HCT116 (cell line): ENCODE measurements around the gene TMEM145. TPM values are rescaled to one million over a fixed set of nuclear protein-coding genes. Genes with fewer than 3 reads are reported as not detected.

Source experiments
- ATAC-seq: fragments of 200-7000 bp; cut with Tn5 transposase; 2 replicates; pipeline ENCODE4 v1.9.1; 2020; ENCODE audit warnings: mild to moderate bottlenecking, moderate library complexity
- BruUV-seq: library from RNA; stranded (reverse); fragments of 400-500 nt; replicated peaks from 2 replicates; lab custom pipeline; 2021; lab: Mats Ljungman, UMichigan
- CTCF ChIA-PET: fragments of 300-600 bp; sonication (Branson Sonifier 250); formaldehyde crosslinking; loops from one replicate; lab custom pipeline; 2021; ENCODE audit warnings: antibody characterized with exemption; lab: Charles Lee
- POLR2A ChIA-PET: fragments of 300-600, 350-600 bp; sonication (Branson Sonifier 250); formaldehyde crosslinking; loops from one replicate; lab custom pipeline; 2021; ENCODE audit warnings: antibody characterized with exemption; lab: Charles Lee
- RAD21 ChIA-PET, 2 experiments: fragments of 300-600 bp; sonication (Branson Sonifier 250); formaldehyde crosslinking; loops; one replicate each; lab custom pipeline; 2023; ENCODE audit warnings: low total read pairs in 2 of 2; ENCODE audit not compliant: uncharacterized antibody in 2 of 2, unreplicated experiment in 2 of 2, low non-redundant PET in 1 of 2; lab: Charles Lee
- DNase-seq: peaks from one replicate; pipeline ENCODE4 v3.0.0-alpha.2; 2010; ENCODE audit warnings: low read depth, low spot score
- H2AFZ ChIP-seq: fragments of 200-600 bp; shearing (Covaris generic), sonication (generic); 2 replicates; pipeline ENCODE4 v1.6.1; 2017; ENCODE audit warnings: low read depth, mixed run types, mixed read lengths, antibody characterized with exemption, low read length; ENCODE audit not compliant: poor library complexity, severe bottlenecking
- H3K27ac ChIP-seq: 2 replicates; pipeline ENCODE4 v1.5.1; 2012; ENCODE audit warnings: low read depth, low read length
- H3K27me3 ChIP-seq: fragments of 200-600 bp; sonication (generic); 2 replicates; pipeline ENCODE4 v1.6.1; 2016; ENCODE audit warnings: mixed run types, low read length, mixed read lengths; ENCODE audit not compliant: insufficient read depth
- H3K36me3 ChIP-seq, 2 experiments: fragments of 200-500 bp in 1 of 2; fragments of 200-600 bp in 1 of 2; sonication (Bioruptor generic) in 1 of 2; sonication (generic) in 1 of 2; 2 replicates each; pipeline versions ENCODE4 v1.5.1 to v1.6.1; 2014 to 2016; ENCODE audit warnings: low read length in 2 of 2, inconsistent platforms in 1 of 2, mixed read lengths in 1 of 2, mixed run types in 1 of 2; ENCODE audit not compliant: insufficient read depth in 2 of 2, control insufficient read depth in 1 of 2
- H3K4me1 ChIP-seq, 2 experiments: fragments of 200-600 bp in 1 of 2; sonication (generic) in 1 of 2; 2 replicates each; pipeline versions ENCODE4 v1.5.1 to v1.6.1; 2012 to 2017; ENCODE audit warnings: low read length in 2 of 2, inconsistent platforms in 1 of 2, mild to moderate bottlenecking in 1 of 2, mixed read lengths in 1 of 2, mixed run types in 1 of 2, moderate library complexity in 1 of 2; ENCODE audit not compliant: insufficient read depth in 2 of 2, control insufficient read depth in 1 of 2
- H3K4me2 ChIP-seq: fragments of 200-600 bp; sonication (generic); 2 replicates; pipeline ENCODE4 v1.6.1; 2017; ENCODE audit warnings: mixed run types, low read length, mixed read lengths
- H3K4me3 ChIP-seq, 2 experiments: fragments of 200-600 bp in 1 of 2; sonication (generic) in 1 of 2; replicated peaks in 1 of 2; 2 replicates each; pipeline ENCODE4 v1.5.1; 2011 to 2016; ENCODE audit warnings: low read length in 2 of 2, control low read depth in 1 of 2, low read depth in 1 of 2, mild to moderate bottlenecking in 1 of 2, mixed read lengths in 1 of 2, mixed run types in 1 of 2
- H3K79me2 ChIP-seq: fragments of 200-600 bp; sonication (generic); 2 replicates; pipeline ENCODE4 v1.6.1; 2017; ENCODE audit warnings: mild to moderate bottlenecking, mixed run types, low read length, moderate library complexity, mixed read lengths; ENCODE audit not compliant: insufficient read depth
- H3K9ac ChIP-seq: fragments of 200-600 bp; sonication (generic); 2 replicates; pipeline ENCODE4 v1.6.1; 2016; ENCODE audit warnings: low read length, mixed read lengths
- H3K9me2 ChIP-seq: fragments of 200-600 bp; sonication (generic), shearing (Covaris generic); 2 replicates; pipeline ENCODE4 v1.6.1; 2017; ENCODE audit warnings: mixed run types, mild to moderate bottlenecking, moderate library complexity; ENCODE audit not compliant: insufficient read depth
- H3K9me3 ChIP-seq, 2 experiments: fragments of 200-500 bp in 1 of 2; fragments of 200-600 bp in 1 of 2; sonication (Bioruptor generic) in 1 of 2; sonication (generic) in 1 of 2; 2 replicates each; pipeline ENCODE4 v1.6.1; 2014 to 2017; ENCODE audit warnings: low read length in 2 of 2, mixed read lengths in 2 of 2, inconsistent platforms in 1 of 2, low read depth in 1 of 2, mild to moderate bottlenecking in 1 of 2, mixed run types in 1 of 2, moderate library complexity in 1 of 2; ENCODE audit not compliant: control insufficient read depth in 1 of 2, insufficient read depth in 1 of 2
- H4K20me1 ChIP-seq: fragments of 200-600 bp; sonication (generic), shearing (Covaris generic); 2 replicates; pipeline ENCODE4 v1.6.1; 2017; ENCODE audit warnings: mixed run types, mild to moderate bottlenecking, moderate library complexity; ENCODE audit not compliant: insufficient read depth
- ATF3 ChIP-seq: IDR thresholded peaks from 2 replicates; pipeline ENCODE4 v1.6.1; 2012
- EGR1 ChIP-seq: IDR thresholded peaks from 2 replicates; pipeline ENCODE4 v1.6.1; 2012; ENCODE audit warnings: low read depth
- ELF1 ChIP-seq: IDR thresholded peaks from 2 replicates; pipeline ENCODE4 v1.6.1; 2012; ENCODE audit warnings: low read depth, borderline replicate concordance
- EZH2 ChIP-seq: fragments of 200-600 bp; sonication (generic); IDR thresholded peaks from 2 replicates; pipeline ENCODE4 v1.6.1; 2017; ENCODE audit warnings: antibody characterized with exemption, mixed run types
- EZH2phosphoT487 ChIP-seq: fragments of 200-600 bp; IDR thresholded peaks from 2 replicates; pipeline ENCODE4 v1.6.1; 2018; ENCODE audit warnings: antibody characterized with exemption, borderline replicate concordance
- FOSL1 ChIP-seq: IDR thresholded peaks from 2 replicates; pipeline ENCODE4 v1.6.1; 2012; ENCODE audit warnings: low read depth
- JUND ChIP-seq: IDR thresholded peaks from 2 replicates; pipeline ENCODE4 v1.6.1; 2012
- POLR2A ChIP-seq: IDR thresholded peaks from 2 replicates; pipeline ENCODE4 v1.7.0; 2011; ENCODE audit warnings: borderline replicate concordance; ENCODE audit not compliant: insufficient read depth, insufficient read length; ENCODE audit errors: extremely low read depth
- POLR2AphosphoS5 ChIP-seq: IDR thresholded peaks from 2 replicates; pipeline ENCODE4 v1.6.1; 2011; ENCODE audit warnings: mild to moderate bottlenecking, low read depth, low read length, moderate library complexity
- RAD21 ChIP-seq: IDR thresholded peaks from 2 replicates; pipeline ENCODE4 v1.6.1; 2012; ENCODE audit warnings: low read depth, mild to moderate bottlenecking
- YY1 ChIP-seq: IDR thresholded peaks from 2 replicates; pipeline ENCODE4 v1.6.1; 2011; ENCODE audit warnings: low read length, low read depth, moderate library complexity, mild to moderate bottlenecking; ENCODE audit not compliant: insufficient replicate concordance; ENCODE audit errors: extremely low read depth
- ZFX ChIP-seq: fragments of 450-650 bp; IDR thresholded peaks from 2 replicates; pipeline ENCODE4 v1.6.1; 2017
- intact Hi-C: fragments of 100-400 bp; cut with micrococcal nuclease; formaldehyde crosslinking; loops from 2 replicates; pipeline ENCODE4 v1.10.0; 2022
- total RNA-seq: library from RNA; stranded (reverse); gene quantifications from one replicate; pipeline ENCODE4 v1.2.1, GENCODE V29; 2021; ENCODE audit not compliant: unreplicated experiment

The TMEM145 gene
- total RNA-seq, 1 experiment from 2014 or later, result 7.2 TPM

- no peak for TF ChIP-seq RAD21
- TF ChIP-seq ZFX, result no peak
- no peak for TF ChIP-seq EZH2
- no peak for TF ChIP-seq ATF3
- TF ChIP-seq EGR1, result no peak
- TF ChIP-seq ELF1, result no peak
- TF ChIP-seq JUND, result no peak
Measured at GRCh38 chr19:42348211-42348610, 35.1 kb downstream of the TMEM145 start (continued).

- H3K27ac ChIP-seq, result no peak overlapping the region
- no peaks in the 10 kb centered on the region; a peak in 1 of 4 replicates for H3K36me3 ChIP-seq
- ChIA-PET POLR2A (no interaction called here), RAD21 (no interaction called here), CTCF (no interaction called here)
- no peaks in the 10 kb centered on the region for H3K79me2 ChIP-seq
- BruUV-seq, result no TSS peak
- H3K4me2 ChIP-seq, result no peak overlapping the region
- H3K9me3 ChIP-seq, result no peaks in the 10 kb centered on the region
- intact Hi-C loops, result no loop called here
- no peaks in the 10 kb centered on the region for H4K20me1 ChIP-seq
- no peak overlapping the region for H3K4me3 ChIP-seq
- H3K9ac ChIP-seq, result no peak overlapping the region
- no peak for ATAC-seq
- H3K9me2 ChIP-seq, result no peaks in the 10 kb centered on the region
- no peak for TF ChIP-seq YY1
- no peak for TF ChIP-seq POLR2A
- TF ChIP-seq ZFX, result no peak
- TF ChIP-seq FOSL1, result no peak
- TF ChIP-seq EZH2phosphoT487, result no peak
- no peak for TF ChIP-seq JUND
- no peak for TF ChIP-seq POLR2AphosphoS5
- H3K4me1 ChIP-seq, result no peaks in the 10 kb centered on the region
- DNase-seq, result no peak
- no peak overlapping the region for H2AFZ ChIP-seq
- H3K27me3 ChIP-seq, result no peaks in the 10 kb centered on the region
Measured at GRCh38 chr19:42349378-42350107, 36.4 kb downstream of the TMEM145 start.
